Natural killer cell (primary cell): ENCODE measurements around the gene ATF6. TPM values are rescaled to one million over a fixed set of nuclear protein-coding genes. Genes with fewer than 3 reads are reported as not detected.

Experiments
- ATAC-seq, 3 donors: fragments of 150-1000 bp in 2 of 3; fragments of 200-7000 bp in 1 of 3; cut with Tn5 transposase; 1 replicate in 1 of 3; 2 replicates in 2 of 3; pipeline ENCODE4 v1.10.0; 2021; ENCODE audit warnings: mild to moderate bottlenecking in 2 of 3, moderate library complexity in 2 of 3
- DNase-seq, 2 donors: peaks; one replicate each; pipeline versions ENCODE4 v3.0.0 to v3.0.0-alpha.2; 2013 to 2021; ENCODE audit warnings: mixed read lengths in 1 of 2
- H3K27ac ChIP-seq: one replicate; pipeline ENCODE4 v1.5.1; 2013; ENCODE audit warnings: mild to moderate bottlenecking, low read length
- H3K27me3 ChIP-seq: one replicate; pipeline ENCODE4 v1.6.1; 2013; ENCODE audit warnings: low read length; ENCODE audit not compliant: control insufficient read depth, insufficient read depth
- H3K36me3 ChIP-seq: one replicate; pipeline ENCODE4 v1.6.1; 2013; ENCODE audit warnings: low read length; ENCODE audit not compliant: control insufficient read depth, insufficient read depth
- H3K4me1 ChIP-seq: one replicate; pipeline ENCODE4 v1.6.1; 2013; ENCODE audit warnings: low read length; ENCODE audit not compliant: control insufficient read depth, insufficient read depth
- H3K4me3 ChIP-seq: one replicate; pipeline ENCODE4 v1.5.1; 2013; ENCODE audit warnings: low read length
- H3K9me3 ChIP-seq: one replicate; pipeline ENCODE4 v1.6.1; 2013; ENCODE audit warnings: low read length; ENCODE audit not compliant: control insufficient read depth, insufficient read depth
- H3K27ac Mint-ChIP-seq, 2 donors: one replicate each; pipeline ENCODE4 v1.8.0; 2022; ENCODE audit warnings: mild to moderate bottlenecking in 2 of 2, mixed read lengths in 2 of 2, moderate library complexity in 1 of 2
- H3K27me3 Mint-ChIP-seq, 2 donors: one replicate each; pipeline ENCODE4 v1.8.0; 2022; ENCODE audit warnings: low read depth in 2 of 2, mixed read lengths in 2 of 2
- H3K36me3 Mint-ChIP-seq: one replicate; pipeline ENCODE4 v1.8.0; 2022; ENCODE audit warnings: mixed read lengths
- H3K4me1 Mint-ChIP-seq, 2 donors: one replicate each; pipeline ENCODE4 v1.8.0; 2022; ENCODE audit warnings: mixed read lengths in 2 of 2
- H3K4me3 Mint-ChIP-seq: one replicate; pipeline ENCODE4 v1.8.0; 2022; ENCODE audit warnings: mild to moderate bottlenecking, moderate library complexity, mixed read lengths
- H3K9me3 Mint-ChIP-seq, 2 donors: one replicate each; pipeline ENCODE4 v1.8.0; 2022; ENCODE audit warnings: mixed read lengths in 2 of 2
- CTCF ChIP-seq: fragments of 200-600 bp; IDR thresholded peaks from one replicate; pipeline ENCODE4 v1.8.0; 2022; ENCODE audit warnings: antibody characterized with exemption
- WGBS: methylation state at CpG from one replicate; pipeline ENCODE4 v1.1.7; 2013; ENCODE audit warnings: missing lambda C conversion rate; ENCODE audit not compliant: insufficient coverage; 5-methylcytosine and 5-hydroxymethylcytosine counted together
- intact Hi-C: fragments of 100-400 bp; cut with micrococcal nuclease; formaldehyde crosslinking; loops from one replicate; pipeline ENCODE4 v1.14.2; 2022
- total RNA-seq, 4 donors: library from RNA; stranded (reverse); fragments of 120-200 nt in 1 of 4; gene quantifications; one replicate each; pipeline versions ENCODE4 v1.2.3 to v1.2.4, GENCODE V29; 2013 to 2022

ATF6 gene
- total RNA-seq, 3 donors from 2014 or later (not counting 1 experiment from before 2014, with no cell fraction given), result 16.8 to 25.0 (median 21.8) TPM

DNA sequence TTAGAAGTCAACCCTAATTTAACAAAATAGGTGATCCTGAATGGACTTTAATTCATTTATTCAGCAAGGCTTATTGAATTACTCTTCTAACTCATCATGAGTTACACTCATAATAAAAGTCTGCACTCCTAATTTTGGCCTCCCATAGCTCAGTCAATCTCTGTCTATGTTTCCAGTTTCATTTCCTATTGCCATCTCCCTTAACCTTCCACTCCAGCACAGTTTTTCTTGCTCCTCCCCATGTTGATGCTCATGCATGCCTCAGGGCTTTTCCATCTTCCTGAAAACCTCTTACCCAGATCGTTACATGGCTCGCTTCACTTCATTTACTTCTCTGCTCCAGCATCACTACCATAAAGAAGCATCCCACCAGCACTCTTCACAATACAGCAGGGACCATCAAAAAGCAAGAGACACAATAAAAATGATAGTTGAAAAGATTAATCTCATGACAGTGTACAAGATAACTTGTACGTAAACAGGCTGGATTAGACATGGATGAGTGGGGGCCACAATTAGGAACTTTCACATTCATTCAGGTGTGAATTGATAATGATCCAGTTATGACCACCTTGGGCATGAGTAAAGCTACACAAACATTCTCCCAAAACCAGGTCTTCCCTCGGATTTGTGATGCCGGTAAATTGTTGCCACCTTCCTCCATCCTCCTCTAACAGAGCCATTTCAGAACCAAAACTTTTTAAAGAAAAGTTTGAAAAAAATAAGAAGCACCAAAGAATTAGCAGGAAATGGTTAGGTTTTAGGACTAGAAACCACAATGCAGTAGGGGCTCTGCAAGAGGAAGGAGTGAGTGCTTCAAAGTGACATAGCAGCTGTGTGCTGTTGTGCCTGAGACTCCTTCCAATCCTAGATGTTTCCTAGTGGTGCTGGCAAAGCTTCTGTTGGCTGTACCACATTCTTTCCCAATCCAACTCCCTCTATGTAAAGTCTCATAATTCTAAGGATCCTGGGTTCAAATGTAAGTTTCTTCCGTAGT, 167.8 kb downstream of the ATF6 start:
- Histone ChIP-seq H3K4me1 (peaks cover 8% of the 10 kb centered on the region), H3K27me3 (no peaks in the 10 kb centered on the region), H3K27ac (no peak overlapping the region), H3K36me3 (peaks cover 2% of the 10 kb centered on the region), H3K4me3 (no peak overlapping the region), H3K9me3 (no peaks in the 10 kb centered on the region)
- DNase-seq (peak in 1 of 2 donors; percentile 62), ATAC-seq (peak; percentile 61 to 85 (median 74))
- Mint-ChIP-seq H3K4me1 (peaks cover 22 to 27% of the 10 kb centered on the region in 2 donors), H3K27me3 (no peaks in the 10 kb centered on the region), H3K36me3 (no peaks in the 10 kb centered on the region), H3K27ac (peak overlapping the region; percentile 15 to 43), H3K4me3 (peak overlapping the region; percentile 62), H3K9me3 (no peaks in the 10 kb centered on the region)
- intact Hi-C loops, result no loop called here
- no peak for TF ChIP-seq CTCF
- whole genome bisulfite sequencing, result 42% methylated on average over 5 of the region's 6 CpGs

DNA sequence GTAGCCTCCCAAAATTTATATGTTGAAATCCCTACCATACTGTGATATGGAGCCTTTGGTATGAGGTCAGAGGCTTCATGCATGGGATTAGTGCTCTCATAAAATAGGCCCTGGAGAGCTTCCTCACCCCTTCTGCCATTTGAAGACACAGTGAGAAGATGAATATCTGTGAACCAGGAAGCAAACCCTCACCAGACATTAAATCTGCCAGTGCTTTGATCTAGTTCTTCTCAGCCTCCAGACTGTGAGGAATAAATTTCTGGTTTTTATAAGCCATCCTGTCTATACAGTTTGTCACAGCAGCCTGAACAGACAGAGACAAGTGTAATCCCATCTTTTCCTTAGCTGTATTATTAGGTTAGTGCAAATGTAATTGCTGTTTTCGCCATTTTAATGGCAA, 169.1 kb downstream of the ATF6 start:
- H3K27ac ChIP-seq, result no peak overlapping the region
- DNase-seq (peak in 1 of 2 donors; percentile 24), ATAC-seq (no peak)
- no peaks in the 10 kb centered on the region for H3K9me3 Mint-ChIP-seq
- peak overlapping the region in 1 of 2 donors; percentile 15 for H3K27ac Mint-ChIP-seq
- H3K36me3 ChIP-seq, result peaks cover 2% of the 10 kb centered on the region
- H3K27me3 ChIP-seq, result no peaks in the 10 kb centered on the region
- no peaks in the 10 kb centered on the region for H3K27me3 Mint-ChIP-seq
- H3K9me3 ChIP-seq, result no peaks in the 10 kb centered on the region
- no peak overlapping the region for H3K4me3 Mint-ChIP-seq
- H3K4me3 ChIP-seq, result no peak overlapping the region
- no CpG with 5 or more reads among the region's 1 CpG for WGBS
- no peak for TF ChIP-seq CTCF
- intact Hi-C loops, result no loop called here
- H3K4me1 Mint-ChIP-seq, result peaks cover 22 to 27% of the 10 kb centered on the region in 2 donors
- no peaks in the 10 kb centered on the region for H3K36me3 Mint-ChIP-seq
- peaks cover 8% of the 10 kb centered on the region for H3K4me1 ChIP-seq

DNA sequence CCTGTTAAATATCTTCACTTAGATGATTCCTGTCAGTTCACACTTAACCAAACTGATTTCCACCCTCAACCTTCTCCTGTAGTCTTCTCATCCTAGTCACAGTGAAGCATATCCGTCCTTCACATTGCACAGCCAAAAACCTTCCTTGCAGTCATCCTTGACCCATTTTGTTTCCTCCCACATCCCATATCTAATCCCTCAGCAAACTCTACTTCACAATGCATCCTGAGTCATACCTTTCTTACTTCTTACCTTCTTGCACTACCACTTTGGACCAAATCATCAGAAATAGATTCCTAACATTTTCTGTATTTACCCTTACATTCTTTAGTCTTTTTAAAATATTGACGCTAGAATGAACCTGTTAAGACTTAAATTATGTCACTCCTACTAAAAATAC, 170.7 kb downstream of the ATF6 start:
- no peak overlapping the region for H3K4me3 Mint-ChIP-seq
- 95% methylated on average over 2 of the region's 2 CpGs for WGBS
- intact Hi-C loops, result no loop called here
- H3K27ac Mint-ChIP-seq, result no peak overlapping the region
- Histone ChIP-seq H3K9me3 (no peaks in the 10 kb centered on the region), H3K27ac (no peak overlapping the region), H3K4me3 (no peak overlapping the region), H3K27me3 (no peaks in the 10 kb centered on the region), H3K4me1 (peaks cover 8% of the 10 kb centered on the region), H3K36me3 (peaks cover 2% of the 10 kb centered on the region)
- H3K4me1 Mint-ChIP-seq, result peaks cover 22 to 27% of the 10 kb centered on the region in 2 donors
- no peaks in the 10 kb centered on the region for H3K36me3 Mint-ChIP-seq
- no peak for TF ChIP-seq CTCF
- H3K27me3 Mint-ChIP-seq, result no peaks in the 10 kb centered on the region
- DNase-seq (no peak), ATAC-seq (no peak)
- no peaks in the 10 kb centered on the region for H3K9me3 Mint-ChIP-seq
